GM19035 (cell line): Measurements from ENCODE around the gene DCAF5.
"Not testable (repeated sequence)": the region's sequence is repeated elsewhere in the genome, so short reads cannot be mapped to it uniquely, and the experiment has no call there.

Experiments used
- ATAC-seq: cut with Tn5 transposase; IDR thresholded peaks from one replicate; pipeline ENCODE4 v1.9.1; 2021; ENCODE audit not compliant: unreplicated experiment

Gene DCAF5

GRCh38 chr14:69101331-69101826, 51.5 kb downstream of the DCAF5 start:
- no peak for ATAC-seq

- ATAC-seq = no peak
Measured at GRCh38 chr14:69097974-69098373, 54.9 kb downstream of the DCAF5 start.

- ATAC-seq = no peak
Measured at GRCh38 chr14:69096781-69097475, 56.0 kb downstream of the DCAF5 start.

- no peak for ATAC-seq
Measured at GRCh38 chr14:69096246-69096645, 56.7 kb downstream of the DCAF5 start.

GRCh38 chr14:69094481-69094880, 58.4 kb downstream of the DCAF5 start:
- ATAC-seq = no peak

GRCh38 chr14:69093631-69094421, 59.1 kb downstream of the DCAF5 start:
- ATAC-seq = no peak

- ATAC-seq = no peak
Measured at GRCh38 chr14:69092840-69093422, 60.0 kb downstream of the DCAF5 start.

GRCh38 chr14:69091695-69092094, 61.2 kb downstream of the DCAF5 start:
- no peak for ATAC-seq

GRCh38 chr14:69091006-69091405, 61.9 kb downstream of the DCAF5 start:
- no peak for ATAC-seq

GRCh38 chr14:69090187-69090789, 62.6 kb downstream of the DCAF5 start:
- no peak for ATAC-seq

GRCh38 chr14:69089046-69089445, 63.9 kb downstream of the DCAF5 start:
- no peak for ATAC-seq

- ATAC-seq = no peak
Measured at GRCh38 chr14:69088586-69088985, 64.3 kb downstream of the DCAF5 start.

GRCh38 chr14:69087061-69087461, 65.9 kb downstream of the DCAF5 start:
- ATAC-seq = no peak

GRCh38 chr14:69086537-69086936, 66.4 kb downstream of the DCAF5 start:
- ATAC-seq = no peak

GRCh38 chr14:69084023-69084422, 68.9 kb downstream of the DCAF5 start:
- no peak for ATAC-seq

- ATAC-seq = no peak
Measured at GRCh38 chr14:69083181-69083580, 69.7 kb downstream of the DCAF5 start.

- no peak for ATAC-seq
Measured at GRCh38 chr14:69081271-69081670, 71.6 kb downstream of the DCAF5 start.

- no peak for ATAC-seq
Measured at GRCh38 chr14:69079747-69080146, 73.2 kb downstream of the DCAF5 start.

- ATAC-seq = no peak
Measured at GRCh38 chr14:69079188-69079742, 73.7 kb downstream of the DCAF5 start.

GRCh38 chr14:69077841-69078240, 75.1 kb downstream of the DCAF5 start:
- no peak for ATAC-seq

- ATAC-seq = not testable (repeated sequence)
Measured at GRCh38 chr14:69077185-69077584, 75.7 kb downstream of the DCAF5 start.
